Mesenteric fat pad (tissue), 1 donor: ENCODE measurements around the gene SPACA6. TPM values are rescaled to one million over a fixed set of nuclear protein-coding genes. Genes with fewer than 3 reads are reported as not detected.
"Not testable (repeated sequence)": the region's sequence is repeated elsewhere in the genome, so short reads cannot be mapped to it uniquely, and the experiment has no call there.

Experiments
- DNase-seq: peaks from one replicate; pipeline ENCODE4 v3.0.0-alpha.2; 2020; ENCODE audit warnings: low spot score
- long read RNA-seq: library from polyadenylated mRNA; unstranded; transcript quantifications from one replicate; pipeline ENCODE4 v2.0.0, GENCODE V29; 2020
- total RNA-seq: library from RNA; stranded (reverse); fragmentation: NEBNext Ultra II Directional; extraction: Animal tissue kit (Norgen Biotek cat#: 25700); gene quantifications from one replicate; pipeline ENCODE4 v1.2.1, GENCODE V29; 2021
- donor health status: DM: yes; HTN: yes; CAD: no.

Gene SPACA6, protein sequence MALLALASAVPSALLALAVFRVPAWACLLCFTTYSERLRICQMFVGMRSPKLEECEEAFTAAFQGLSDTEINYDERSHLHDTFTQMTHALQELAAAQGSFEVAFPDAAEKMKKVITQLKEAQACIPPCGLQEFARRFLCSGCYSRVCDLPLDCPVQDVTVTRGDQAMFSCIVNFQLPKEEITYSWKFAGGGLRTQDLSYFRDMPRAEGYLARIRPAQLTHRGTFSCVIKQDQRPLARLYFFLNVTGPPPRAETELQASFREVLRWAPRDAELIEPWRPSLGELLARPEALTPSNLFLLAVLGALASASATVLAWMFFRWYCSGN
- total RNA-seq, result 24.0 TPM
- long read RNA-seq, partial matches to known transcripts, result 1 of 47 reads
- long read RNA-seq, other reads (novel, unspliced or antisense), result 46 of 47 reads

- DNase-seq, result no peak
Measured at GRCh38 chr19:51693260-51693659, at the start of gene SPACA6. Gene SPACA6, plus strand, starts transcription at chr19:51693330. Its CDS starts 197 bp downstream, at chr19:51693527.

DNA sequence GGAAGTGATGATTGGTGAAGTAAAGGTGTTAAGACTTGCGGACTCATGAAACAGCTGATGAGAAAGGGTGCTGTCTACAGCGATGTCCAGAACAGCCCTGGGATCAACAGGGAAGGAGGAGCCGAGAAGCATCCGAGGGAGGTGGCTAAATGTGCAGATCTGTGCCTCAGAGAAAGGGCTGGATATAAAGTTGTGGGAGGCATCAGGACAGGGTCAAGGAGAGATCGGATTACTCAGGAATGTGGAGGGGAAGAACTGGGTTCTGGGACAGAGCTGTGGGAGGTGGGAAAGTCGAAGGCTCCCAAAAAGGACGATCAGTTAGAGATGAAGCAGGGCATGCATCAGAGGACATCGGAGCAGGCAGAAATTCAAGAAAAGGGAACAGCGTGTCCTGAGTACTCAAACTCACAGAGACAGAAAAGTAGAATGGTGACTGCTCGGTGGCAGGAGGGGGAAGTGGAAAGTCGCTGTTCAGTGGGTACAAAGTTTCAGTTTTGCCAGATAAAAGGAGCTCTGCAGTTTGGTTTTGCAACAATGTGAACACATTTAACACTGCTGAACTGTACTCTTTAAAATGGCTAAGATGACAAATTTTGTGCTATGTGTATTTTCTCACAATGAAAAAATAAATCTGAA is 48.4 kb upstream of the SPACA6 start:
- no peak for DNase-seq

GRCh38 chr19:51646730-51647129 is 46.4 kb upstream of the SPACA6 start, which contains the start of gene SIGLEC14:
Gene SIGLEC14, minus strand, starts transcription at chr19:51646825. Its CDS starts 66 bp downstream, at chr19:51646759.
- not testable (repeated sequence) for DNase-seq

- no peak for DNase-seq
Measured at GRCh38 chr19:51647318-51647717, 45.8 kb upstream of the SPACA6 start.

- DNase-seq, result no peak
Measured at GRCh38 chr19:51651216-51651846, 41.8 kb upstream of the SPACA6 start.

GRCh38 chr19:51652266-51652665 is 40.9 kb upstream of the SPACA6 start:
- DNase-seq, result no peak

- no peak for DNase-seq
Measured at GRCh38 chr19:51653162-51653561, 40.0 kb upstream of the SPACA6 start.

DNA sequence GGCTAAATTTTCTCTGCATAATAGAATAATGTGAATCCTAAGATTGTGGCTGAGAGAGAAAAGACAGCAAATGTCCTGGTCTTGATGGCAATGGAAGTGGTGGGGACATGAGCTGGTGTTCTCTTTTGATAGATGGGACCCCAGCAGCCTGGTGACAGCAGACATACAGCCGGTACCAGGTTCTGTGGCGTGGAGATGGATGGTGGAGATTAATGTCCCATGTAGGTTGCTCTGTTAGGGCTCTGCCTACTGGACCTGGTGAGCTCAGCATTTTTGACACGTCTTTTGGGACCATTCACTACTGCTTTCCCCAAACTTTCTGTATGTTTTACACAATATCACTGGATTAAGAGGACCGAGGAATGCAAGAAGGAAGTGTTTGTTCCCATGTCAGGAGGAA is 38.3 kb upstream of the SPACA6 start:
- DNase-seq, result no peak

DNA sequence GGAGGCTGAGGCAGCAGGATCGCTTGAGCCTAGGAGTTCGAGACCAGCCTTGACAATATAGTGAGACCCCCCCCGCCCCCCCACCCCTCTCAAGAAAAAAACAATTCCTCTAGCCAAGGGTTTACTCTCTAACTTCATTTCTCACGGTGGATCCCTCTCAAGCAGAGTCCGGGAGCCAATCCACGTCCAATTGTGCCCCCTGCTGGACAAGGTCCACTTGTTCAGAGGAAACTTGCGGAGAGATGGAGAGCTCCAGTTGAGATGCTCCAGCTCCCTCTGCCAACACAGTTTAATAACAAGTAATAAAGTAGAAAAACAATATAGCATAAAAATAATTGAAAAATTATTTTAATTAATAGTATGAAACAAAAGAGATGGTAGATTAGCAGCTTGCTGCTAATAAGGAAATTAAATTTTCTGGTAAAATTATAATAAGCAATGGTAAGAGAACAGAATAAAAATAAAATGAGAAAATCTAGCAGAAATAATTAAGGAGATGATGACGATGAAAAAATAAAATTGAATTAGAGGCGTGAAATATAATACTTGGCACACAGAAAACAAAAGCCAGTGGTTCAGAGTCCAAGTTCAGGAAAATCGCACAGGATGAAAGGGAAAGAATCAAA is 32.0 kb upstream of the SPACA6 start:
- DNase-seq, result no peak

- DNase-seq, result no peak
Measured at GRCh38 chr19:51663650-51664049, 29.5 kb upstream of the SPACA6 start.

DNA sequence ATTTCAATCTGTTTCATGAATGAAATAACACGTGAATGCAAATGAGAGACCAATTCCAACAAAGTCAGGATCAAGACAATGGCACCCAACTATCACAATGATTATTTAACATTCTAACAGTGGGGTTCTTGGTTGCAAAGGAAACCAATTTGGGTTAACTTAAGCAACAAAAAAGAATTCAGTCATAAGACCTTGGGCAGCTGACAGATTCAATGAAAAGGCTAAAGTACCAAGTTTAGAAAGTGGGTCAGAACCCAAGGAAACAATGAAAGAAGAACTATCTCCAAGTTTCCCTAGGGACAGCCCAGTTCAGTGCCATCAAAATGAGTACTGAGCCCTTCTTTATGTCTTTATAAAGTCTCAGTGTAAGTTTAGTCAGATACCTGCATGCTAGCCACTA is 29.0 kb upstream of the SPACA6 start:
- no peak for DNase-seq

DNA sequence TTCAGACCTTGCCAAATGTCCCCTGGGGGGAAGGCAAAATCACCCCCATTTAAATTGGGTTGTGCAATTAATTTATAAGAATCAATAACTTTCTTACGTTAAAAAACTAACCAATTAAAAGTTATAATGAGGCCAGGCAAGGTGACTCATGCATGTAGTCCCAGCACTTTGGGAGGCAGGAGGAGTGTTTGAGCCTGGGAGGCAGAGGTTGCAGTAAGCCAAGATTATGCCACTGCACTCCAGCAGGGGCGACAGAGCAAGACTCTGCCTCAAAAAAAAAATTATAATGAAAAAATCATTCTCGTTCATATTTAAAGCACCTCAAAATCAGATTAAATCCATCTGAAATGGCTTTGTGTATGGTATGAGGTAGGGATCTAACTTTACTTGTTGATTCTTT is 28.1 kb upstream of the SPACA6 start:
- DNase-seq, result no peak

- DNase-seq, result no peak
Measured at GRCh38 chr19:51668216-51668615, 24.9 kb upstream of the SPACA6 start.

- not testable (repeated sequence) for DNase-seq
Measured at GRCh38 chr19:51675911-51676565, 17.1 kb upstream of the SPACA6 start.

- no peak for DNase-seq
Measured at GRCh38 chr19:51676566-51677083, 16.5 kb upstream of the SPACA6 start.

- no peak for DNase-seq
Measured at GRCh38 chr19:51680474-51680873, 12.7 kb upstream of the SPACA6 start.

DNA sequence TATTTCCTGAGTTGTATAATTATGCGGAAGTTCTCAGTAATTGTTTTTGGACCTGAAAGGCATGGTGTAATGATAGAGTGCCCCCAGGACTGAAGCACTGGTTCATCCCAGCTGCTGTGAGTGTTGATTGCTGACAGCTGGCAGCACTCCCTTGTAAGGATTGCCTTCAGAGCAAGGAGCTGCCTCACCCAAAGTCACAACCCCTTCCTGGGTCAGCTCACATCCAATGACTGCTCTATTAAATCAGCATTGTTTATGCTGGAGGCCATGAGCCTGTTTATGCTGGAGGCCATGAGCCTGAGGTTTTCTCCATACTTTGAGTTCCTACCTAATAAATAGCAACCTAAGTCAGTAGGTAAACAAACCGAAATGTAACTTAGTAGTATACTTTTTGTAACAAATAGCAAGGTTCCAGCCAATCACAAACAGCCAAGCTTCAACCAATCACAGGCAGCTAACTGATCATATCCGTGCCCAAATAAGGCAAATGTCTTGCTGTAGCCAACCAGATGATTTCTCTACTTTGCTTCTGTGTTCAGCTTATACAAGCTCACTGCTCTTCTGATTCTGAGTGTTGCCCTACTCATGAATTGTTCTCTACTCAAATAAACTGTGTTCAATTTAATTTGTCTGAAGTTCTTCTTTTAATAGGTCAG is 11.7 kb upstream of the SPACA6 start:
- DNase-seq, result no peak

DNA sequence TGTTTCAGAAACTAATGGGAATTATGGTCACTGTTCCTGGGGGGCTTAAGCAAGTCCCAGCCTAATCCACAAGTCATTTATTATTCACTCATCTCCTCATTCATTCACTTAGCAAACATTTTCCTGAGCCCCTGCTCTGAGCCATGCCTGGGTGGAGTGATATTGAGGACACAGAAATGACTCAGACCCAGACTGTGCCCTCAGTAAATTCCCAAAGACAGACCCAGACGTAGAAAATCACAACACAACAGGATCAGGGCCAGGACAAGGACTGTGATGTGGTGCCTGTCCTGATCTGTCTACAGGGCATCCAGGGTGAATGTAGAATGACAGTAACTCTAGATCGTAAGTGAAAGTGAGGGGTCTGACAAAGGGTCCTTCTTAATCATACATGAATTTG is 7.0 kb upstream of the SPACA6 start:
- no peak for DNase-seq

GRCh38 chr19:51687791-51688670 is 5.1 kb upstream of the SPACA6 start:
- no peak for DNase-seq
